Sigmoid colon (tissue), 4 donors: ENCODE results near the gene GINM1.

Source experiments
- EP300 ChIP-seq, 4 donors: sonication (generic); formaldehyde crosslinking; IDR thresholded peaks; one replicate each; pipeline ENCODE4 v1.6.1; 2017; ENCODE audit warnings: antibody characterized with exemption in 4 of 4
- POLR2A ChIP-seq, 2 donors: fragments of 450-650 bp; IDR thresholded peaks; one replicate each; pipeline ENCODE4 v1.6.1; 2016; ENCODE audit warnings: antibody characterized with exemption in 2 of 2, mild to moderate bottlenecking in 2 of 2, moderate library complexity in 2 of 2
- TF ChIP-seq, protein P1 (sequence below), 4 experiments: fragments of 450-650 bp in 3 of 4; fragments of 200-600 bp in 1 of 4; IDR thresholded peaks; one replicate each; pipeline ENCODE4 v1.5.1; 2016 to 2019; ENCODE audit warnings: antibody characterized with exemption in 4 of 4, mild to moderate bottlenecking in 3 of 4, moderate library complexity in 2 of 4

DNA sequence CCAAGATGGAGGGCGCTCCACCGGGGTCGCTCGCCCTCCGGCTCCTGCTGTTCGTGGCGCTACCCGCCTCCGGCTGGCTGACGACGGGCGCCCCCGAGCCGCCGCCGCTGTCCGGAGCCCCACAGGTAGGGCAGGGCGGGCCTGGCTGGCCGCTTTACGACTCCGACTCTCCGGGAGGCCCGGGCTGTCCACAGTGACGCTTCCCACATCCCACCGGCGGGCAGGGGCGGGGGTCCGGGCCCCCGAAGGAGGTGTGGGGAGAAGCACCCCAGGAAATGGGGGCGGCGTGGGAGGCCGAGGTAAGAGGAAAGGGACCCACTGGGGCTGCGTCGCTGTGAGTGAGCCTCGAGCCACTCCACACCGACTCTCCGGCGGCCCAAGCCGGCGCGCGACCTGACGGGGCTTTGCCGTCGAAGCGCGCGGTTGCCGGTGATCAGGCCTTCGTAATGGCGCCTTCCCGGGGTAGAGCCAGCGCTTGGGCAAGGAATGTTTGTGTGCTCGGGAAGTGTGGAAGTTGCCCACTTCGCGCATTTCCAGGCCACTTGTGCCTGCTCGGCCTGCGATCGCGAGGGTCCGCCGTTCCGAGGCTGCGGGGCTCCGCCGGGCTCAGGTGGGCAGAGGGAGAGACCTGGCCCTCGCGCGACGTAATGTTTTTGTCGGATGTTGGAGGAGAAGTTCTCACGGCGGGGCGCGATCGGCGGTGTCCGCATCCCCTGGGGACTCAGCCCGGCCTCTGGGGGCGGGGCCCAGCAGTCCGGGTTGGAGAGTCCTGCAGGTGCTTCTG, 427 bp downstream of the GINM1 start:
- TF ChIP-seq, protein P1, sequence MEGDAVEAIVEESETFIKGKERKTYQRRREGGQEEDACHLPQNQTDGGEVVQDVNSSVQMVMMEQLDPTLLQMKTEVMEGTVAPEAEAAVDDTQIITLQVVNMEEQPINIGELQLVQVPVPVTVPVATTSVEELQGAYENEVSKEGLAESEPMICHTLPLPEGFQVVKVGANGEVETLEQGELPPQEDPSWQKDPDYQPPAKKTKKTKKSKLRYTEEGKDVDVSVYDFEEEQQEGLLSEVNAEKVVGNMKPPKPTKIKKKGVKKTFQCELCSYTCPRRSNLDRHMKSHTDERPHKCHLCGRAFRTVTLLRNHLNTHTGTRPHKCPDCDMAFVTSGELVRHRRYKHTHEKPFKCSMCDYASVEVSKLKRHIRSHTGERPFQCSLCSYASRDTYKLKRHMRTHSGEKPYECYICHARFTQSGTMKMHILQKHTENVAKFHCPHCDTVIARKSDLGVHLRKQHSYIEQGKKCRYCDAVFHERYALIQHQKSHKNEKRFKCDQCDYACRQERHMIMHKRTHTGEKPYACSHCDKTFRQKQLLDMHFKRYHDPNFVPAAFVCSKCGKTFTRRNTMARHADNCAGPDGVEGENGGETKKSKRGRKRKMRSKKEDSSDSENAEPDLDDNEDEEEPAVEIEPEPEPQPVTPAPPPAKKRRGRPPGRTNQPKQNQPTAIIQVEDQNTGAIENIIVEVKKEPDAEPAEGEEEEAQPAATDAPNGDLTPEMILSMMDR (IDR thresholded peaks at IDR 0.05): no peak
- TF ChIP-seq POLR2A (IDR thresholded peaks at IDR 0.05): peak in 1 of 2 donors; percentile 48
- no peak for TF ChIP-seq EP300 (IDR thresholded peaks at IDR 0.05)
